Lung (tissue), 12 donors: ENCODE measurements around the gene TEDC1. TPM values are rescaled to one million over a fixed set of nuclear protein-coding genes. Genes with fewer than 3 reads are reported as not detected.
A peak's percentile ranks its signal among the peaks of the same experiment; 100 is the strongest.

Source experiments
- ATAC-seq: fragments of 200-7000 bp; cut with Tn5 transposase; one replicate; pipeline ENCODE4 v1.9.1; 2020; ENCODE audit warnings: moderate number of reproducible peaks; ENCODE audit not compliant: insufficient read depth, low FRiP score
- DNase-seq, 3 donors: peaks; one replicate each; pipeline ENCODE4 v3.0.0-alpha.2; 2013 to 2017
- H3K27ac ChIP-seq, 2 donors: one replicate each; pipeline ENCODE4 v1.5.1; 2013; ENCODE audit warnings: mild to moderate bottlenecking in 2 of 2, moderate library complexity in 2 of 2, control low read depth in 1 of 2, inconsistent platforms in 1 of 2, low read depth in 1 of 2, low read length in 1 of 2
- H3K27me3 ChIP-seq, 3 donors: one replicate each; pipeline ENCODE4 v1.5.1; 2013; ENCODE audit warnings: low read length in 2 of 3; ENCODE audit not compliant: control insufficient read depth in 3 of 3, insufficient read depth in 3 of 3
- H3K36me3 ChIP-seq, 4 donors: one replicate each; pipeline ENCODE4 v1.5.1; 2013; ENCODE audit warnings: low read length in 4 of 4, mild to moderate bottlenecking in 1 of 4, moderate library complexity in 1 of 4; ENCODE audit not compliant: control insufficient read depth in 4 of 4, insufficient read depth in 4 of 4
- H3K4me1 ChIP-seq, 5 donors: one replicate each; pipeline ENCODE4 v1.5.1; 2013; ENCODE audit warnings: low read length in 5 of 5, mild to moderate bottlenecking in 2 of 5, moderate library complexity in 1 of 5; ENCODE audit not compliant: control insufficient read depth in 5 of 5, insufficient read depth in 5 of 5
- H3K4me3 ChIP-seq: one replicate; pipeline ENCODE4 v1.5.1; 2013; ENCODE audit warnings: mild to moderate bottlenecking, control low read depth, moderate library complexity
- H3K9ac ChIP-seq, 2 donors: one replicate each; pipeline ENCODE4 v1.5.1; 2013; ENCODE audit warnings: low read length in 2 of 2, control low read depth in 1 of 2; ENCODE audit not compliant: insufficient read depth in 1 of 2
- H3K9me3 ChIP-seq, 4 donors: one replicate each; pipeline ENCODE4 v1.5.1; 2013; ENCODE audit warnings: low read length in 3 of 4, mild to moderate bottlenecking in 1 of 4, moderate library complexity in 1 of 4; ENCODE audit not compliant: control insufficient read depth in 4 of 4, insufficient read depth in 3 of 4
- WGBS, 2 donors: extraction: QIAGEN DNeasy Blood & Tissue Kit; methylation state at CpG; one replicate each; pipeline ENCODE4 v1.1.7; 2013; 5-methylcytosine and 5-hydroxymethylcytosine counted together
- polyA plus RNA-seq, 2 donors: library from polyadenylated mRNA; stranded (reverse); fragments of 200-250 nt; gene quantifications; one replicate each; pipeline ENCODE4 v1.2.1, GENCODE V29; 2013
- total RNA-seq, 2 donors: library from RNA; depleted of rRNA in 1 of 2; stranded (reverse); fragments of >200 nt in 1 of 2; gene quantifications; one replicate each; pipeline ENCODE4 v1.2.1, GENCODE V29; 2014 to 2021
- TF ChIP-seq, protein P1 (sequence below): IDR thresholded peaks from 2 replicates; pipeline ENCODE4 v1.5.1; 2012; ENCODE audit warnings: mild to moderate bottlenecking; ENCODE audit errors: control extremely low read depth, extremely low read depth
- donor health status: control.
- donor health status: control.
- donor health status: Bipolar disorder and iron deficiency.
- donor health status: healthy.
- donor health status: DM: yes; HTN: yes; CAD: no.

The TEDC1 gene
- total and polyA plus RNA-seq, 4 donors: 5.8 to 20.8 (median 14.4) TPM

DNA sequence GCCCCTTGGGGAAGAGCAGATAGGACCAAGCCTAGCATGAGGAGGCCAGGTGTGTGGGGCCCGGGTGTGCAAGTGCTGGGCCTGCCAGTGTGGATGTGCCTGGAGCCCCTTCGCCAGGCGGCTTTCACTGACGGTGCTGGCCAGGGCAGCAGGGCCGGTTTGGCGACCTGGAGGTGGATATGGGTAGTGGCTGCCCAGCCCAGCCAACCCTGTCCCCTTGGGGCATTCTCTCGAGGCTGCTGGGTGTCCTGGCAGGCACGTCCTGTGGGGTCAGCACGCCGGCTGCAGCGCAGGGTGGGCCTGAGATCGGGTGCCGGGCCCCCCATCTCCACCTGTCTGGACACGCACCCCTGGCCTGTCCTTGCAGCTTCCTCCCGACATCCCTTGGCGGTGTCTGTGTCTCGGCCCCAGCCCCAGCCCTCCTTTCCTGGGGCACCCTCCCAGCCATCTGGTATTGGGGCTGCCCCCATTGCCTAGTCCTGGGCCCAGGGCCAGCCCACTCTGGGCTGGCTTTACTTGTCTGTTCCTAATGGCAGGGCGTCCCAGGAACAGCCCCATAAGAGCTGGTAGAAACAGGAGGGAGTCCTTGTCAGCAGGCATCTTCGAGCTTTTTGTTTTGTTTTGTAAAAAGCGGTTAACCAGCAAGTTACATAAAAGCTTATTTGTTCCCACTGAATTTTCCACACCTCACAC lies 23.7 kb upstream of the TEDC1 start:
- WGBS, 2 donors: 90 to 96% methylated on average over 16 to 20 of the region's 20 CpGs
- Histone ChIP-seq H3K4me3 (no peak overlapping the region), H3K9me3 (no peaks in the 10 kb centered on the region), H3K4me1 (peaks cover 4 to 54% (median 18%) of the 10 kb centered on the region in 5 donors), H3K27me3 (no peaks in the 10 kb centered on the region), H3K27ac (peak overlapping the region; percentile 7 to 91), H3K9ac (no peak overlapping the region), H3K36me3 (peaks cover 0 to 58% (median 12%) of the 10 kb centered on the region in 4 donors)
- ATAC-seq (no peak), DNase-seq (no peak)
- TF ChIP-seq, protein P1, sequence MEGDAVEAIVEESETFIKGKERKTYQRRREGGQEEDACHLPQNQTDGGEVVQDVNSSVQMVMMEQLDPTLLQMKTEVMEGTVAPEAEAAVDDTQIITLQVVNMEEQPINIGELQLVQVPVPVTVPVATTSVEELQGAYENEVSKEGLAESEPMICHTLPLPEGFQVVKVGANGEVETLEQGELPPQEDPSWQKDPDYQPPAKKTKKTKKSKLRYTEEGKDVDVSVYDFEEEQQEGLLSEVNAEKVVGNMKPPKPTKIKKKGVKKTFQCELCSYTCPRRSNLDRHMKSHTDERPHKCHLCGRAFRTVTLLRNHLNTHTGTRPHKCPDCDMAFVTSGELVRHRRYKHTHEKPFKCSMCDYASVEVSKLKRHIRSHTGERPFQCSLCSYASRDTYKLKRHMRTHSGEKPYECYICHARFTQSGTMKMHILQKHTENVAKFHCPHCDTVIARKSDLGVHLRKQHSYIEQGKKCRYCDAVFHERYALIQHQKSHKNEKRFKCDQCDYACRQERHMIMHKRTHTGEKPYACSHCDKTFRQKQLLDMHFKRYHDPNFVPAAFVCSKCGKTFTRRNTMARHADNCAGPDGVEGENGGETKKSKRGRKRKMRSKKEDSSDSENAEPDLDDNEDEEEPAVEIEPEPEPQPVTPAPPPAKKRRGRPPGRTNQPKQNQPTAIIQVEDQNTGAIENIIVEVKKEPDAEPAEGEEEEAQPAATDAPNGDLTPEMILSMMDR: no peak

DNA sequence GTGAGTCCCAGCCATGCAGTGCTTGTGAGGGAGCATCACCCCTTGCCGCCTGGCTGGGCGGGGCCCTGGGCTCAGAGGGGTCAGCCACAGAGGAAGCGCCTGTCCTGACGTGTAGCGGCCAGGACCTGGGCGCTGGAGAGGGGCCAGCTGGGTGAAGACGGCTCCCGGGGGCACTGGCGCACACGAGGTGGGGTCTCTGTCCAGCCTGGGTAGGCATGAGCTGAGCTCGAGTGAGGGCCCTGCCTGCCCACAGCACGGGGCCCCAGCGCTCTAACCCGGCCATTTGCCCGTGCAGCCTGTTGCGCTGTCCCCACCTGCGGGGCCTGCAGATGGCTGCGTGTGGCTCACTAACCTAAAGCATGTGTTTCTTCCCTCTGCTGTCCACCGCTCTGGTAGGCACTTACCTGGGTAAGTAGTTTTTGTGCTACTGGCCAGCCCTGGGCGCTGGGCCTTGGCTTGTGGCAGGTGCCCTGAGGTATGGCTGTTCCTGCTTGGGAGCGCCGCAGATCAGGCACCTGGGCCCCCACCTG lies 23.0 kb upstream of the TEDC1 start:
- H3K27me3 ChIP-seq: no peaks in the 10 kb centered on the region
- ATAC-seq (no peak), DNase-seq (no peak)
- H3K4me3 ChIP-seq: no peak overlapping the region
- no peaks in the 10 kb centered on the region for H3K9me3 ChIP-seq
- TF ChIP-seq, protein P1: no peak
- peaks cover 4 to 60% (median 22%) of the 10 kb centered on the region in 5 donors for H3K4me1 ChIP-seq
- peaks cover 0 to 56% (median 12%) of the 10 kb centered on the region in 4 donors for H3K36me3 ChIP-seq
- no peak overlapping the region for H3K9ac ChIP-seq
- H3K27ac ChIP-seq: peak overlapping the region in 1 of 2 donors; percentile 91
- 89 to 92% methylated on average over 22 of the region's 22 CpGs for WGBS, 2 donors

DNA sequence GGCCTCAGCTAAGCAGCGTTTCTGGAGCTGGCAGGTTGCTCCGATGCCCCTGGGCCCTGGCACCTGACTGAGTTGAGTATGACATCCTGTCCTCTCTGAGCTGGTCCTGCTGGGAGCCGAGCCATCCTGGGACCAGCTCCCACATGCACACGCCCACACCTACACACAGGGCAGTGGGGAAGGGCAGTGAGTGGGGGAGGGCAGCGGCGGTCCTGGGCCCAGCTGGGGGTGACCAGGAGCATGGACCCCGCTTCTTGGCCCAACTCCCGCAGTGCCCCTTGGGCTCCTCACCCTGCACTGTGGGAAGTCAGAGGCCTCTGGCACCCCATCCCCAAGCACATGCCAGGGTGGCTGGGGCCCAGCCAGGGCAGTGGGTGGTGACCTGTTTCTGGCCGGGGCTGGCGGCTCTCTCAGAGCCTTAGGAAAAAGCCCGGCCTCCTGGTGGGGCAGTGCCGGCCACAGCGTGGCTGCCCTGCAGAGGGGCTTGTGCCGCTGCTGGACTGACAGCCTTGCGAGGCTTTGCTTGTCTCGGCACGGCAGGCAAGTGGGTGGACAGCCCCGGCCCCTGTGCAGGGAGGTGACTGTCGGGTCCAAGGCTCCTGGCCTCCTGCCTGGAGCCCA lies 22.3 kb upstream of the TEDC1 start:
- no peak for ATAC-seq
- no peaks in the 10 kb centered on the region for H3K27me3 ChIP-seq
- TF ChIP-seq, protein P1: no peak
- peak overlapping the region; percentile 34 to 91 for H3K27ac ChIP-seq
- no peak overlapping the region for H3K4me3 ChIP-seq
- 70 to 89% methylated on average over 17 to 19 of the region's 19 CpGs for WGBS, 2 donors
- no peaks in the 10 kb centered on the region for H3K9me3 ChIP-seq
- no peak overlapping the region for H3K9ac ChIP-seq
- H3K4me1 ChIP-seq: peaks cover 4 to 66% (median 28%) of the 10 kb centered on the region in 5 donors
- peaks cover 0 to 48% (median 11%) of the 10 kb centered on the region in 4 donors for H3K36me3 ChIP-seq
- DNase-seq: no peak
